ENCODE data around the gene FBH1.
"Not testable (repeated sequence)": the region's sequence is repeated elsewhere in the genome, so short reads cannot be mapped to it uniquely, and the experiment has no call there.

FBH1 gene

DNA sequence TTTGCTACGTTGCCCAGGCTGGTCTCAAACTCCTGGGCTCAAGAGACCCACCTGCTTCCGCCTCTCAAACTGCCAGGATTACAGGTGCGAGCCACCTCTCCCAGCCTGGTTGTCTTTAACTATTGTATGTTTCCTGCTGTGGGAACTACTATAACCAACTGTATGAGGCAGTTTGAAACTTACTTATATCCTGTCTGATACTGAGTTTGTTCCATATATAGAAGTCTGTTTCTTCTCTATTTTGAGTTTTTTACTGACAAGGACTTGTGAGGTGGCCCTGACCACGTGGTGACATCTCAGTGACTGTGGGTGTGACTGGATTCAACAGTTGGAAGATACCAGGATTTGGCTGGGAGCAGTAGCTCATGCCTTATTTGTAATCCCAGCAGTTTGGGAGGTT, 14.2 kb downstream of the FBH1 start:
- DNase-seq, result no peak

DNA sequence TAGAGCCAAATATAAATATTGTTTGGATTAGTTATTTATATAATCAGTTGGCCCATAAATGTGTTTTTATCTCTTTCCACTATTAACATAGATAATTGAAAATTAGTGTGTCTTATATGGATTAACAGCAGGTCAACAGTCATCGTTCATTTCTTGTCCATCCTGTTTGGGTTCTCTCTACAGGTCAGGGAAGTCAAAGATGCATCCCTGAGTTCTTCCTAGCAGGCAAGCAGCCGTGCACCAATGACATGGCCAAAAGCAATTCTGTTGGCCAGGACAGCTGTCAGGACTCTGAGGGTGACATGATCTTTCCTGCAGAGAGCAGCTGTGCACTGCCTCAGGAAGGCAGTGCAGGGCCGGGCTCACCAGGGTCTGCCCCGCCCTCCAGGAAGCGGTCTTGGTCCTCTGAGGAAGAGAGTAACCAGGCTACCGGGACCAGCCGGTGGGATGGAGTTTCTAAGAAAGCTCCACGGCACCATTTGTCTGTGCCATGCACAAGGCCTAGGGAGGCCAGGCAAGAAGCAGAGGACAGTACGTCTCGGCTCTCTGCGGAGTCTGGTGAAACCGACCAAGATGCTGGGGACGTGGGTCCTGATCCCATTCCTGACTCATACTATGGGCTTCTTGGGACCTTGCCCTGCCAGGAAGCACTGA, 15.9 kb downstream of the FBH1 start:
- no peak for DNase-seq

DNA sequence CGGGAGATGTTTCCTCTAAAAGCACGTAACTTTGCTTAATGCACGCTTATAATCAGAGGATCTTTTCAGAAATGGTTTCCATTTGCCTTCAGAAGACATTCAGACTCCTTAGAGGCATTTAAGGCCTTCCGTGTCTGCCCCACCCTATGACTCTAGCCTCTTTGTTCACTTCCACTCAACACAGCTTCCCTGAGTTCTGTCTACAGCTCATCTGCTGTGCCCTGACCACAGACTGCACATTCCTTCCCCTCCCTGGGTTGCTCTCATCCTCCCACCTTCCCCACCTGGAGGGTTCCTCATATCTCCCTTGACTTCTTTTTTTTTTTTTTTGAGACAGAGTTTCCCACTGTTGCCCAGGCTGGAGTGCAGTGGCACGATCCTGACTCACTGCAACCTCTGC, 16.6 kb downstream of the FBH1 start:
- DNase-seq, result no peak

DNA sequence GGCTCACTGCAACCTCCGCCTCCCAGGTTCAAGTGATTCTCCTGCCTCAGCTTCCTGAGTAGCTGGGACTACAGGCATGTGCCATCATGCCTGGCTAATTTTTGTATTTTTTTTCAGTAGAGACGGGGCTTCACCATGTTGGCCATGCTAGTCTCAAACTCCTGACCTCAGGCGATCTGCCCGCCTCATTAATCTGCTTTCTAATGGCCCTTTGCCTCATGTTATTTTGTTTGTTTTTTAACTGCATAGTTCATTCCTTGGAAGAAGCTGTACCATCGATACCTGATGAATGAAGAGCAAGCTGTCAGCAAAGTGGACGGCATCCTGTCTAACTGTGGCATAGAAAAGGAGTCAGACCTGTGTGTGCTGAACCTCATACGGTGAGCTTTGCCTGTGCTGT, 18.6 kb downstream of the FBH1 start:
- DNase-seq, result not testable (repeated sequence)

DNA sequence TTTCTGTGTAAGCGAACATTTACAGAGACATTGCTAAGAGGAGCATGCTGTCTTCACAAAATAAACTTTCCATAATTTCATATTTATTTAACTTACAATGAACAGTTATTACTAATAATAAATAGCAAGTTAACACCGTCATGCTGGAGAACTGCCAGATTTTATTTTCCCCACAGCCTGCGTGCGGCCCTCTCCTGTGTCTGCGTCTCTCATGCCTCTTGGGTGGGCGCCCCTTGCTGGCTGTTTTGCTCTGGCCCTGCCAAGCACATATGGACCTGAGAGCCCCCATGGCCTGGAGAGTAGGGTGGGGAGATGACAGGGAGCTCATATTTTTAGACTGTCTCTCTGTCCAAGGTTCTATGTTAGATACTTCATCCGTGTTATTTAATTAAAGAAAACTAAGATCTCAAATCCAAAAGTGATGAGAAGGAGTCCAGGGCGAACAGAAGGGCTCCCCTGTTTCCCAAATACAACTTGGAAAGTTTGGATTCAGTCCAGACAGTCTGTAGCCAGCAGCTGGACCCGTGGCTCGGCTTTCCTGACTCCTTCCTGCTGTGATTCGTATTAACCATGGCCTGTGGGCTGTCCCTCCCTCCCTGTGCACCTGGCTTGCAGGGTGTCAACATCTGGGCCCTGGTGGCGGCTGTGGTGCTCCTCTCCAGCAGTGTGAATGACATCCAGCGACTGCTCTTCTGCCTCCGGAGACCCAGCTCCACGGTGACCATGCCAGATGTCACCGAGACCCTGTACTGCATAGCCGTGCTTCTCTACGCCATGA, 20.5 kb downstream of the FBH1 start:
- DNase-seq, result no peak

DNA sequence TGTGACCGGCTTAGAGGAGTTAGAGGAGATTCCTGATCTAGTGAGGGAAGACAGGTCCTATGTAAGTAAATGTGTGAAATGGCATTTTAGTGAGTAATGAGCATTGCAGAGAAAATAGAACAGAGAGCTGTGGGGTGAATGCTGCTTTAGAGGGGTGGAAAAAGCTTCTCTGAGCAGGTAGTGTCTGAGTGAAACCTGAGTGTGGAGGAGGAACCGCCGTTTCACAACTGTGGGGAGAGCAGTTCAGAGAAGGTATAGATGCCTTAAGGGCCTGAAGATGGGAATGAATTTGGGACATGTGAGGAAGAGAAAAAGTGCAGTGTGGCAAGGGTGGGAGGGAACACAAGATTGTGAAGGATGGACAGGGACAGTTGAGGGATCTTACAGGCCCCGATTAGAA, 21.6 kb downstream of the FBH1 start:
- no peak for DNase-seq

DNA sequence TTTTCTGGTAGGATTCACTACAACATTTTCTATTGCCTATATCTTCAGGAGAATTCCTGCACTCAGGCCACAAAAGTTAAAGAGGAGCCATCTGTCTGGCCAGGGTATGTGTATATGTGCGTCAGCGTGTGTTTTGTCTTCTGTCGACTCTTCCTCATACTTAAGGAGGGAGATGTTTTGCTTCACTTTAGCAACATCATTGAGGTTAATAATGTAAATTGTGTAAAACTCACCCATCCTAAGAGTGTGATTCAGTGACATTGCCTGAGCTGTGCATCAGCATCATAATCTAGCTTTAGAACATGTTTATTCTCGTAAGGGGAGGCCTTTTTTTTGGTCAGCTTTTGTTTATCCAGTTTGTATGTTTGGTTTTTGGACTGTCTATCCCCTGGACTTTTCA, 23.7 kb downstream of the FBH1 start:
- no peak for DNase-seq

DNA sequence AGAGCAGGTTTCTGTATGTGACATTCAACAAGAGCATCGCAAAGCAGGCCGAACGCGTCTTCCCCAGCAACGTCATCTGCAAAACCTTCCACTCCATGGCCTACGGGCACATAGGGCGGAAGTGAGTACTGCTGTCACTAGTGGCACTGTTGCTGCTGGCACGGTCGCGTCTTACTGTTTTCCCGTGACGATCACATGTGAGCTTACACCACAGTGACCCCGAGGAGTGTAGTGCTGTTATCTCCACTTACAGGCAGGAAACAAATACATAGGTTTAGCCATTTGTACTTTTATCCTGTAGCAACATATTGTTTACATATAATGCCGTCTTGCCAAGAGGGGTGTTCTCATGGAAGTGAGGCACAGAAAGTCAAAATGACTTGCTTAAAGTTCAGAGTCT, 25.4 kb downstream of the FBH1 start:
- no peak for DNase-seq

DNA sequence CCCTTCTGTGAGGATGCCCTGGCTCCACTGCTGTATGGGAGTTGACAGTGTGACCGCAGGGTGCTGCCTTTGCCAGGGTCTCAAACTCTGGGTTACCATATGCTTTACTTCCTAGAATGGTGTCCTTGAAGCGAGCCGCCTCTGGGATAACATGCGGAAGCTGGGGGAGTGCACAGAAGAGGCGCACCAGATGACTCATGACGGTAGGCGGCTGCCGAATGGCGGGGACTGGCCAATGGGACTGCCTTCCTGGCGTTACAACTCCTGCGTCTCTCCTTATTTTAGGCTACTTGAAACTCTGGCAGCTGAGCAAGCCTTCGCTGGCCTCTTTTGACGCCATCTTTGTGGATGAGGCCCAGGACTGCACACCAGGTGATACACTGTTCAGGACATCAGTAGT, 27.3 kb downstream of the FBH1 start:
- no peak for DNase-seq

DNA sequence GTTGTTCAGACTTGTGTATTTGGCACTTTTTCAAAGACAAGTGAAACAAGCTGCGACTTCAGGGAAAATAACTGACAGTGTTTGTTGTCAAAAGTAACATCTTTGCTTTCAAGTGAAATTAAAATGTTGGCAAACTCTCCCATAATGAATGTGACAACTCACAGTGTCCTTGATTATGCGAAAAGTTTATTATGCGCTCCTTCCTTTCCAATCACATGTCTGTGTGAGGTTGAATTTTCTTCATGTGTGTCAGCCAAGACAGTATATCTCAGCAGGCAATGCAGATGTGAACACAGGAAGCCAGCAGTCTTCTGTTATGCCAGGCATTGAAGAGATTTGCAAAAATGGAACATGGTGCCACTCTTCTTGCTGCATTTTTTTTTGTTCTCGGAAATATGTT, 28.7 kb downstream of the FBH1 start:
- DNase-seq, result no peak

DNA sequence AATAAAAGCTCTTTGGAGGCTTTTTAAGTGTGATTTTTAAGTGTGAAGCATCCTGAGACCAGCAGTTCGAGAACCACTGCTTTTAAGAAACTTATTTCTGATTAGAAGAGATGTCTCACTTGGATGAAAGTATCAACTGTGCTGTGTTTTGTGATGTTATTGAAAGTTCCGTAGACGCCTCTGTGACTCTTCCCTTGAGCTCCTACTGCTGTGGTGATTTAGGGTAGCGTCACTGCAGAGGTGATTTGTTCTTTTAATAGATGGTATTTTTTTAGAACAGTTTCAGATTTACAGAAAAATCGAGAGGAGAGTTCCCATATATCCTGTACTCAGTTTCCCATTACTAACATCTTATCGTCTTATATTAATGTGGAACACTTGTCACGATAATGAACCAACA, 29.5 kb downstream of the FBH1 start:
- no peak for DNase-seq

DNA sequence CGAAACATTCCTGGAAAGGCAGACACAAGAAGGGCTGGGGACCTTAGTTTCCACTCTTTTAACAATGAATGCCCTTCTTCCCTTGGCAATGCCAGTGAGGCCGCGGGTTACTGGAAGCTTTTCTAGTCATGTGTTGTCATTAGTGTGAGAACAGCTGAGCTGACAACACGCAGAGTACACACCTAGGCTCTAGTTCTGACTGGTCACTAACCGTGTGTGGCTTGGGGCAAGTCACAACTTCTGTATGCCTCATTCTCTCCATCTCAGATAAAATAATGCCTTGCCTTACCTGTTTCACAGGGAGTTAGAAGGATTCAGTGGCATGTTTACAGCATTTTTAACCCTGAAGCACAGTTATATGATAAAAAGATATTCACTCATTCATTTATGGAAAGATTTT, 31.7 kb downstream of the FBH1 start:
- DNase-seq, result no peak

DNA sequence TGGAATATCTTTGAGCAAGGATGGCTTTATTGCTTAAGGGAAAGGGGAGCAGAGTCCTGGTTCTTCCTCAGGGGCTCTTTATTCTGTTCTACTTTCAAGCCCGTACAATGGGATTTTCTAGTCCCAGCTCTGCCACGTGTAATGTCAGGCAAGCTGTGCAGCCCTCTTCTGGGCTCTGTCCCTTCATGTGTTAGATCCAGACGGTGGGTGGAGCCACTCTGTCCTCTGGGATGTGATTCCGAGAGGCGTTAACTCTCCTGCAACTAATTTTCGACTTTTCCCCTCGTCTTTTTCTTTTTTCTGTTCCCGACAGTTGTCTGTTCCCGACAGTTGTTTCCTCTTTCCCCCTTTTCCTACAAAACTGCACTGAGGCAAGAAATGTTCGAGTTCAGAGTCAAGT, 34.8 kb downstream of the FBH1 start:
- no peak for DNase-seq

DNA sequence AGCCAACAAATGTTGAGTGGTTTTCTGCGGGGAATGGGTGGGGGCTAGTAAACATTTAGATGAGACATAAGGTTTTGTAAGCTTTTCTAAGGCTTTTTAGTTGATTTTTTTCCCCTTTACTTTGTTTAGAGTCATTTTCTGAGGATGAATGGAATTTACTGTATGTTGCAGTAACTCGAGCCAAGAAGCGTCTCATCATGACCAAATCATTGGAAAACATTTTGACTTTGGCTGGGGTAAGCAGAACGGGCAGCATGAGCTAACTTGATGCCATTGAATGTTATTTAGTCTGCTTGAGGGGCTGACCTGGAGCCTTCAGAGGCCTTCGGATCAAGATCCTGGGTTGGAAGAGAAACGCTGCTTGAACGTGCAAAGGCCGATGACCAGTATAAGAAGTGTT, 37.3 kb downstream of the FBH1 start:
- no peak for DNase-seq

DNA sequence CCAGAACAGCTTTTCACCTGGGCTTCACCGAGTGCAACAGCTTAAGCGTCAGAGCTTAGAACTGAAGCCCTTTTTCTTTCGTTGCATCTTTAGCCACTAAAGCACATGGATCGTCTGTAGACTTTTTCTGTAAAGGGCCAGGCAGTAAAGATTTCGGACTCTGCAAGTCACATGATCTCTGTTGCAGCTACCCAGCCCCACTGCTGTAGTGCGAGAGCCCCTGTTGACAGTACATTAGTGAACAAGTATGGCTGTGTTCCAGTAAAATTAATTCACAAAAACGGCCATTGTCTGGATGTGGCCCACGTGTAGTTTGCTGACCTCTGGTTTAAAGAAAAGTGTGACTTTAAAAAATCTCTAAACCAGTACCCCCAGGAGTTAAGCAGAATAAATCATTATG, 39.4 kb downstream of the FBH1 start:
- no peak for DNase-seq

DNA sequence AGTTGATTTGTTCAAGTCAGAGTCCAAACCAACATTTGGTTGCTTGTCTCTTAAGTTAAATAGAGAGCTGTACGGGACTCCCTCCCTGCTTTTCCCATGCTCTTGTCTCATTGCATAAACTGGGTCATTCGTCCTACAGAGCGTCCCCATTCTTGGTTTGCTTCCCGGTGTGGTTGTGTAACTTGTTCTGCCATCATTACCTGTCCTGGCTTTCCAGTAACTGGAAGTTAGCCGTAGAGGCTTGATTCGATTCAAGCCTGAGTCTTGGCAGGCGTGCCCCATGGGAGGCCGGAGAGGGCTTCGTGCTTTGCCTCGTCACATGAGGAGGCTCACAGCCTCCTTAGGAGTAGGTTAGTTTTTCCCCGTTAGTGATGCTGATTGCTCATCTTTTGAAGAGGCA, 40.2 kb downstream of the FBH1 start:
- no peak for DNase-seq

DNA sequence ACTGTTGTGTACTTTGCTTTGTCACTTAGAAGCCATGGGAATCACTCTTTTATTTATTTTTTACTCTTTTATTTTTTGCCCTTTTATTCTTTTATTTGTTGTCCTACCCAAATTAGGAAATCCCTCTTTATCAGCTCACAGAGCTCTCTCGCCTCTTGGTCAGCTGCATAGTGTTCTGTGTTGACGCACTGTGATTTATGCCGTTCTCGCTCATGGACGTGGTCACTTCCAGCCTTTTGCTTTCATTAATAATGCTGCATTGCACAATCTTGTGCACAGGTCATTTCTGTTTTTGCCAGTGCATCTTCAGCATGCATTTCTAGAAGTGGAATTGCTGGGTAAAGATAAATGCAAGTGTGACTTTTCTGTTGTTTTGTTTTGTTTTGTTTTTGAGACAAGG, 42.3 kb downstream of the FBH1 start:
- DNase-seq, result no peak

DNA sequence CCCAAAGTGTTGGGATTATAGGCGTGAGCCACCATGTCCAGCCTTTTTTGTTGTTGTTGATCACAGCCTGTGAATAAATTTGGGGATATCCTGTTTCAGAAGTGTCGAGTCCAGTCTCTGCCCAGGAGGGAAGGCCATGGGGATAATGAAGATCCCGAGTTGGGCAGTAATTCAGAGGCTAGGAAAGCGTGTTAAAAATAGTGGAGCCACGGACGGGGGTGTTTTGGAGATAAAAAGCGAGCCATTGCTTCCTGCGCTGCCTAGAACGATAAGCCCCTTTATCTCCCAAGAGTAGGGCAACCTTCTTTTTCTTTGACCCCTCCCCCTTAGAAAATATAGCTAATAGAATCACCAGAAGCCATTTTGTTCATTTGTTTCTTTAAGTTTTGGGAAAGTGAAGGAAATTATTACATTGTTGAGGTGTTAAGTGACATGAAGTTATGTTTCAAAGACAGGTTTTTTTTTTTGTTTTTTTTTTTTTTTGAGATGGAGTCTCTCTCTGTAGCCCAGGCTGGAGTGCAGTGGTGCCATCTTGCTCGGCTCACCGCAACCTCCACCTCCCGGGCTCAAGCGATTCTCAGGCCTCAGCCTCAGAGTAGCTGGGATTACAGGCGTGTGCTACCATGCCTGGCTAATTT, 44.0 kb downstream of the FBH1 start:
- DNase-seq, result no peak

DNA sequence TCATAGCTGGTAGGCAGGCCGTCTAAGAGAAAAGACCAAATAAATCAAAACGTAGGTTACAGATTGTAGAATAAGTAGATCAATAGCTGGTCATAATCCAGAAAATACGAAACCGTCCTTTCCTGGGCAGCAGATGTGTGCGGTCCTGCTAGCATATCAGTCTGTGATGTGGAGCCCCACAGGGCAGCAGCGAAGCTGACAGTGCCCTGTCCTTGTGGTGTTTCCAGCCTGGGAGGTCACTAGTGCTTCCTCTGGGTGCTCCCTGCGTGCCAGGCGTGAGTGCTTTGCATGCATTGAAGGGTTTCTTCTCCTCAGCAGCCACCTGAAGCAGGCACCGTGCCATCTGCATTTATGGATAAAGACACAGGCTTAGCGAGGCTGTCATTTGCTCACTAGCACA, 45.6 kb downstream of the FBH1 start:
- DNase-seq, result no peak

DNA sequence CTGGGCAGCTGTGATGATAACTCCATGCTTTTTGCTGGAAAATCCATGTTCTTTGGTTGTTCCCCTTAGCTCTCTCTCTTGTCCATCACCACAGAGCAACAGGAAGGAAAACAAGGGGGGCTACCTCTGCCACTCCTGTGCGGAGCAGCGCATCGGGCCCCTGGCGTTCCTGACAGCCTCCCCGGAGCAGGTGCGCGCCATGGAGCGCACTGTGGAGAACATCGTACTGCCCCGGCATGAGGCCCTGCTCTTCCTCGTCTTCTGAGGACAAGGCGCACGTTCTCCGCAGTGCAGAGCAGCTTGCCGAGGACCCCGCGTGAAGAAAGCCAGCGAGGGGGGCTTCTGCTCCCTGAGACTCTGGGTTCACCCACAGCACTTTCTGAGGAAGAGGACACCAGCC, 47.0 kb downstream of the FBH1 start:
- DNase-seq, result no peak

DNA sequence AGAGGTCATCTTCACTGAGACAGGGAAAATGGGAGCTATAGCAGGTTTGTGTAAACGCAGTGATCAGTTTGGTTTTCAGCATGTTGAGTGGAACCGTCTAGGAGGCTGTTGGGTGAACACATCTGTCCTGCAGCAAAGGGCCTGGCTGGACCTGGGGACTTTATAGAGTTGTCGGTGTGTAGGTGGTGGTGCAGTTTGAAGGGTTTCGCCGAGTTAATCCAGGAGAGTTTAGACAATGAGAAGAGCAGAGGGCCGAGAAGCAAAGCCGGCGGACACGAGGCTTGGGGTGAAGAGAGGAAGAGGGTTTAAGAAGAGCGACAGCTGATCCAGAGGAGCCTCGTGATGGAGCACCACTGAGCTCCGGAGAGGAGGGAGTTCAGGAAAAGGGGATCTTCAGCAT, 48.2 kb downstream of the FBH1 start:
- no peak for DNase-seq

DNA sequence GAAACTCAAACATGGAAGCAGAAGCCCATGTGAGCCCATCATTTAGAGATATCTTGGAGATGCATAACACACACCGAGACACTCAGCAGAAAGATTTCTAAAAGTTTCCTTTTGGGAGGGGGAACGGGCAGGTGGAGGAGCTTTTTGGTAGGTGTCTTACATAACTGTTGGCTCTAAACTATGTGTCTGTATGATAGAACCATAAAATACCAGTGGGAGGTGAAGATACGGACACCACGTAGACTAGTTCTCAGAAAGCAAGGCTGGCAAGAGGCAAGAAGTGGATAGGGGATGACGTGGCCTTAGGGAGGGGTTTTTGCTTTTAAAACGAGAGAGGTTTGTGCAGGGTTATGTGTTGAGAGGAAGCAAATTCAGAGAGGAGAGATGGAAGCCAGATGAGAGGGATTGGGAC, 50.8 kb downstream of the FBH1 start:
- no peak for DNase-seq

DNA sequence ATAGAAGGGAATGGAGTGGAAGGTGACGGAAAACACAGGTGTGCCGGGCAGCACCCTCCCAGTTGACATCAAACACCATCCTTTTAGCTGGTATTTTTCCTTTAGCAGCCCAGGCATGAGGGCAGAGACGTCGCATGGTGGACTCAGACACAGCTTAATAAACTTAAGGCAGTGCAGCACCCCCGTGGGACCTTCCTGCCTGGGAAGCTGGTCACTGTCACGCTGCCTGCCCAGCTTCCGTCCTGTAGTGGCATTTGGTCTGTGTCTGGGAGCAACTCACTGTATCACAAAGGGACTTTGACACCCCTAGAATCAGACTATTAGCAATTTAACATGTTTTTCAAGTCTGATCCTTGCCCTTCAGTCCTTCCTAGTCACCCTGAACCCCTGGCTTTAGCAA, 51.5 kb downstream of the FBH1 start:
- no peak for DNase-seq

DNA sequence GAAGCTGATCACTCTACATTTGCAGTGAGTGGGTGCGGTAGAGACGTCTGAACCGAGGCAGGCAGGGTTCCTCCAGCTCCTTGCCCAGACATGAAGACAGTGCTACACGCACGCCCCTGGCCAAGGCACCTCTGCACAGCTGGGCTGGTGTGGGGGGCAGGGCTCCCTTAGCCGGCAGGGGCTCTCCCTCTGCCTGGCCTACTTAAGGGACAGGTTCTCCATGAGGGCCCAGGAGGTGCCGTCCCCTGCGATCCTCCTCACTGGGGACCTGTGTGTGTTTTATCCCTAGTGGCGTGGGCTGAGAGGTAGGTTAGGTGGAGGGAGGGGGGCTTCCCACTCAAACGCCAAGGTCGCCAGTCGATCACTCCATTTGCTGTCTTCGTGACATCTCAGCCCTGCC, 52.0 kb downstream of the FBH1 start:
- DNase-seq, result no peak

DNA sequence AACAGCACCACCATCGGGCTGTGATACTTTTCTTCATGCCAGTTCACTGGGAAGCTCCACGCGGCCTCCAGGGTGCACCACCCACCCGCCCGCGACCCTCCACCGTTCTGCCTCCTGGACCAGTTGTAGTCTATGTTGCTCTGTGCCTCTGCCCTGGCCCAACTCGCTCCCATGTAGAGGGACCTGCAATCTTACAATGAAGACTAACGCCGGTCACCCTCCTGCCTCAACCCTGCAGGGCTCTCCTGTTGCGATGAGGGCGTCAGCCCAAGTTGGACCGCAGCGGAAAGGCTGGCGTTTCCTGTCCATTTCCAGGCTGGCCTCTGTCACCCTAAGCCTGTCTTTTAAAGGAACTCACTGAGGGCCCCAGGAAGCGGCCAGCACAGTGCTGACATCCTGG, 52.4 kb downstream of the FBH1 start:
- no peak for DNase-seq

All from effector CD8-positive, alpha-beta T cell (primary cell).